ENCODE results near the gene C12orf56. TPM values are rescaled to one million over a fixed set of nuclear protein-coding genes. Genes with fewer than 3 reads are reported as not detected.

The C12orf56 gene
- total and polyA plus RNA-seq, 9 of the 15 experiments (the other 6 are each of a cell fraction or from before 2014, with no cell fraction given): 0.40 to 4.8 (median 1.2) TPM

GRCh38 chr12:64404470-64405256 lies 14.1 kb upstream of the C12orf56 start (continued):
- no peak for TF ChIP-seq MTF1 (CRISPR knock-in tag; IDR thresholded peaks at IDR 0.05; ENCODE audit: borderline replicate concordance)
- no peak for TF ChIP-seq TFAM (CRISPR knock-in tag; conservative IDR thresholded peaks at IDR 0.05)
- no peak for TF ChIP-seq KLF13 (tag; IDR thresholded peaks at IDR 0.05; ENCODE audit: borderline replicate concordance, low read depth)
- peak; percentile 77; the same call in 1 of the 2 replicates for TF ChIP-seq ETV5 (CRISPR knock-in tag; IDR thresholded peaks at IDR 0.05; ENCODE audit: low read depth)
- TF ChIP-seq HNRNPK (IDR thresholded peaks at IDR 0.05; ENCODE audit: low read depth, low read length, poor library complexity, severe bottlenecking): no peak
- 0 out of 2 replicates have a peak, but pooled peaks have one; percentile 38 for TF ChIP-seq ZNF76 (CRISPR knock-in tag; IDR thresholded peaks at IDR 0.05; ENCODE audit: borderline replicate concordance)
- peak; percentile 77 for TF ChIP-seq POLR2AphosphoS5 (IDR thresholded peaks at IDR 0.05; ENCODE audit: control insufficient read depth, insufficient read depth, low read depth, low read length)
- no peak for TF ChIP-seq IFI16 (CRISPR knock-in tag; IDR thresholded peaks at IDR 0.05)
- no peak for TF ChIP-seq ZC3H11A (IDR thresholded peaks at IDR 0.05; ENCODE audit: low read depth, low read length)
- TF ChIP-seq ZNF766 (CRISPR knock-in tag; conservative IDR thresholded peaks at IDR 0.05): no peak; the same call in 1 of the 2 replicates
- TF ChIP-seq ZHX1 (conservative IDR thresholded peaks at IDR 0.05; ENCODE audit: low read length): no peak
- 0 out of 2 replicates have a peak, but pooled peaks have one; percentile 76 for TF ChIP-seq HNRNPL (IDR thresholded peaks at IDR 0.05; ENCODE audit: low read depth, low read length)
- TF ChIP-seq HES1 (IDR thresholded peaks at IDR 0.05; ENCODE audit: low read depth): no peak
- no peak for TF ChIP-seq BCL6 (CRISPR knock-in tag; IDR thresholded peaks at IDR 0.05)
- TF ChIP-seq KAT7 (CRISPR knock-in tag; IDR thresholded peaks at IDR 0.05; ENCODE audit: borderline replicate concordance): peak; percentile 97
- TF ChIP-seq KLF6 (CRISPR knock-in tag; IDR thresholded peaks at IDR 0.05; ENCODE audit: borderline replicate concordance): no peak
- TF ChIP-seq GMEB1 (CRISPR knock-in tag; IDR thresholded peaks at IDR 0.05): 0 out of 2 replicates have a peak, but pooled peaks have one; percentile 8
- peak; percentile 67 for TF ChIP-seq GABPB1 (CRISPR knock-in tag; IDR thresholded peaks at IDR 0.05)
- TF ChIP-seq ZNF140 (CRISPR knock-in tag; IDR thresholded peaks at IDR 0.05): no peak
- no peak for TF ChIP-seq TAL1 (IDR thresholded peaks at IDR 0.05)

All from K562 (cell line).